Cardiac muscle cell (in vitro differentiated cells and primary cell): ENCODE results near the gene TTLL10. TPM values are rescaled to one million over a fixed set of nuclear protein-coding genes. Genes with fewer than 3 reads are reported as not detected.

Source experiments
- DNase-seq, 2 donors: peaks; one replicate each; pipeline versions ENCODE4 v3.0.0 to v3.0.0-alpha.2; 2010 to 2017; ENCODE audit warnings: low read depth in 1 of 2, low spot score in 1 of 2
- H3K27ac ChIP-seq: fragments of 200-600 bp; sonication (generic); 2 replicates; pipeline ENCODE4 v1.5.1; 2016
- H3K27me3 ChIP-seq: fragments of 200-600 bp; sonication (generic); 2 replicates; pipeline ENCODE4 v1.6.0; 2016; ENCODE audit warnings: control low read depth
- H3K36me3 ChIP-seq: fragments of 200-600 bp; sonication (generic); 2 replicates; pipeline ENCODE4 v1.5.1; 2016; ENCODE audit warnings: control low read depth
- H3K4me1 ChIP-seq: fragments of 200-600 bp; sonication (generic); 2 replicates; pipeline ENCODE4 v1.8.1; 2017; ENCODE audit warnings: low read depth, mild to moderate bottlenecking, mixed run types
- H3K4me3 ChIP-seq: fragments of 200-600 bp; sonication (generic); 2 replicates; pipeline ENCODE4 v1.5.1; 2016; ENCODE audit warnings: mild to moderate bottlenecking
- H3K9me3 ChIP-seq: fragments of 200-600 bp; sonication (generic); 2 replicates; pipeline ENCODE4 v1.5.1; 2017; ENCODE audit warnings: low read depth, mild to moderate bottlenecking, control low read depth
- CTCF ChIP-seq: IDR thresholded peaks from 2 replicates; pipeline ENCODE4 v1.5.1; 2012; ENCODE audit warnings: low read depth, mild to moderate bottlenecking, low read length
- polyA plus RNA-seq: library from polyadenylated mRNA; unstranded; fragments of >200 nt; fragmentation: Nextera tagmentation; extraction: Ambion mirVana; gene quantifications from 2 replicates; pipeline ENCODE4 v1.2.1, GENCODE V29; 2016
- total RNA-seq: library from RNA; depleted of rRNA; stranded (reverse); fragments of >200 nt; gene quantifications from 2 replicates; pipeline ENCODE4 v1.2.3, GENCODE V29; 2016

Gene TTLL10
- total and polyA plus RNA-seq, 2 experiments from 2014 or later: 0.31 TPM; not detected in 1

DNA sequence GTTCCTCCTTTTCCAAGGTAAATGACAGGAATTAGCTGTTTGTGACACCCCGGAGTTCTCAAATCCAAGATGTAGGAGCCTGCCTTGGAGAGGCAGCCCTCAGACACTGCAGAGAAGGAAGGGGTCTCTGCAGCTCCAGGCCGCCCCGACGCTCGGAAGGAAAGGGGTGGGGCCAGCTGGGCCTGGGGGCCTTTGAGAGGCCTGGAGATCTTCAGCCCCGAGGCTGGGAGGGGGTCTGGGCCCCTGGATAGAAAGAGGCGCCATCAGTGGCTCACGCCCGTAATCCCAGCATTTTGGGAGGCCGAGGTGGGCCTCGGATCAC, 33.9 kb downstream of the TTLL10 start:
- Histone ChIP-seq H3K27ac (no peak overlapping the region), H3K4me3 (no peak overlapping the region), H3K4me1 (no peaks in the 10 kb centered on the region), H3K36me3 (no peaks in the 10 kb centered on the region), H3K27me3 (peaks cover 48% of the 10 kb centered on the region), H3K9me3 (no peaks in the 10 kb centered on the region)
- DNase-seq: no peak
- TF ChIP-seq CTCF: no peak

GRCh38 chr1:1208713-1209433, 35.2 kb downstream of the TTLL10 start:
- TF ChIP-seq CTCF: no peak
- no peaks in the 10 kb centered on the region for H3K36me3 ChIP-seq
- H3K9me3 ChIP-seq: no peaks in the 10 kb centered on the region
- H3K4me1 ChIP-seq: no peaks in the 10 kb centered on the region
- H3K4me3 ChIP-seq: no peak overlapping the region
- peaks cover 35% of the 10 kb centered on the region for H3K27me3 ChIP-seq
- H3K27ac ChIP-seq: no peak overlapping the region
- peak in 1 of 2 donors; percentile 40 for DNase-seq

DNA sequence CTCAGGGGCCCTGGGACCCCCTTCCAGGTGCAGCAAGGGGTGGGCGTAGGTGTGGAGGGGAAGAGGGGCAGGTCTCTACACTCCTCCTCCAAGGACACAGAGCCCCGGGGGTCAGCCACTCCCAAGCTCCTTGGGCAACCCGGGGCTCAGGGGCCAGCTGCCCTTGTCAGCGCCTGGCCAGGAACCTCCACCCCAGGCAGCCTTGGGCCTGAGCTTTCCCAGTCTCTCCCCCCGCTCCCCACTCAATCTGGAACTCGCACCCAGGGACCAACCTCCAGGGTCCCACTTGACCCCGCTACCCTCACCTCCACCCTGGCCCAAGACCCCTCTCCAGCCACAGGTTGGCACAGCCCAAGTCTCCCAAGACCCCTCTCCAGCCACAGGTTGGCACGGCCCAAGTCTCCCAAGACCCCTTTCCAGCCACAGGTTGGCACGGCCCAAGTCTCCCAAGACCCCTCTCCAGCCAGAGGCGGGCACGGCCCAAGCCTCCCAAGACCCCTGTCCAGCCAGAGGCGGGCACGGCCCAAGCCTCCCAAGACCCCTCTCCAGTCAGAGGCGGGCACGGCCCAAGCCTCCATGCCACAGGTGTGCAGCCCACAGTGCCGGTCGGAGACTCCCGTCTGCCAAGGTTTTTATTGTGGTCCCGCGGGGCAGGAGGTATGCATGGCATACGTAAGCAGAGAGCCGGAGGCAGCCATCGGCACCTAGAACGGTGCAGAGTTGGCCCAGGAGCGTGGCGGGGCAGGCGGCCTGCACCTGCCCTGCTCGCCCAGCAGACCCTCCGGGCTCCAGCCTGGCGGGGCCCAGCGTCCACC, 37.3 kb downstream of the TTLL10 start:
- H3K27me3 ChIP-seq: peaks cover 16% of the 10 kb centered on the region
- H3K36me3 ChIP-seq: no peaks in the 10 kb centered on the region
- no peak for DNase-seq
- no peak overlapping the region for H3K4me3 ChIP-seq
- no peak overlapping the region for H3K27ac ChIP-seq
- TF ChIP-seq CTCF: no peak
- H3K4me1 ChIP-seq: no peaks in the 10 kb centered on the region
- H3K9me3 ChIP-seq: no peaks in the 10 kb centered on the region

- H3K36me3 ChIP-seq: peaks cover 2% of the 10 kb centered on the region
- H3K27ac ChIP-seq: no peak overlapping the region
- H3K9me3 ChIP-seq: no peaks in the 10 kb centered on the region
- H3K27me3 ChIP-seq: peaks cover 7% of the 10 kb centered on the region
- DNase-seq: no peak
- no peaks in the 10 kb centered on the region for H3K4me1 ChIP-seq
- no peak overlapping the region for H3K4me3 ChIP-seq
- TF ChIP-seq CTCF: no peak
Observed at GRCh38 chr1:1211541-1212441, 38.1 kb downstream of the TTLL10 start.

DNA sequence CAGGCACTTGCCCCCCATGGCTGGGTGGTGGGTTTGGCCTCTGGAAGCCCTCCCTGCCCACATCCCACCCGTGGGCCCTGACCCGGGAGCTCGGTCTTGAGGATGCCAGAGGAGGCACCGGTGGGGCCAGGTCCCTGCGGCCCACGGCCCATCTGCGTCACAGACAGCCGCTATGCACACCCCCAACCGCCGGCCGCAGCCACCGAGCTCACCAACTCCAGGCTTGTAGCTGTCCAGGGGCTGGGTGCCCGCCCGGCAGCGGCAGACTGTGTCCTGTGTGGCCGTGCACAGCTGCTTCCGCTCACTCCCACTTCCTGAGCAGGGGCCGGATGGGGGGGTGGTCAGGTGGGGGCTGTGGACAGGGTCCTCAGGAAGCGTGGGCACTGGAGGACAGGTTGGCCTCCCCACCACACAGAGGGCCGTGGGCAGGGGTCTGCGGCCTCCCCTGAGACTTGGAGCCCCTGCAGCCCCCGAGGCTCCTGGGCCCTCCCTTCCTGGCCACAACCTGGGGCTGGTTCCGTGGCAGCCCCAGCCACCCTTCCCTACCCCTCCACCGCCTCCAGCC, 39.2 kb downstream of the TTLL10 start:
- peak in 1 of 2 donors; percentile 16 for DNase-seq
- Histone ChIP-seq H3K4me1 (no peaks in the 10 kb centered on the region), H3K4me3 (no peak overlapping the region), H3K36me3 (peaks cover 5% of the 10 kb centered on the region), H3K9me3 (no peaks in the 10 kb centered on the region), H3K27ac (no peak overlapping the region), H3K27me3 (no peaks in the 10 kb centered on the region)
- TF ChIP-seq CTCF: no peak
